Measurements from ENCODE around the gene SP100.
A peak's percentile ranks its signal among the peaks of the same experiment; 100 is the strongest.

SP100 gene

DNA sequence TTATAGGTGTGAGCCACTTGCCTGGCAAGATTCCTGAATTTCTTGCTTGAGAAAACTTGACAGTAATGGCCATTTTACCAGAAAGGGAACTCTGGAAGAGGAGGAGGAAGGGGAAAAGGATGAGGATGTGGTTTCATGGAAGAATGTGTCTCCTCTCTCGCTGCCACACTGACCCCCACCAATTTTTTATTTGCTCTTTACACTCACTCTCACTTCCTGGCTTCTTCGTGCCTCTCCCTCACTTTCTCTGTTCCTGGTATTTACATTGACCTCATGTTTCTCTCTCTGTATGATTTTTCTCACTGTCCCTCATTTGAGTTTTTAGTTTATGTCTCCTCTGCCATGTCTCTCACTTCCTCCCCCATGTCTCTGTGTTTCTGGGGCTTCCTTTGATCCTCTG is 162.1 kb downstream of the SP100 start:
- Histone ChIP-seq H3K79me1 (replicated peaks; ENCODE audit: low read length, poor library complexity, severe bottlenecking) (no peaks in the 10 kb centered on the region), H3K4me3 (ENCODE audit: insufficient read depth in 1 of 2, low read depth in 1 of 2, low read length in 2 of 2) (no peak overlapping the region), H3K14ac (ENCODE audit: low read length in 2 of 2) (no peak overlapping the region), H3K23ac (ENCODE audit: low read length in 2 of 2) (no peak overlapping the region), H2BK5ac (ENCODE audit: low read depth, low read length, poor library complexity, severe bottlenecking) (no peak overlapping the region), H4K91ac (ENCODE audit: low read length) (no peak overlapping the region), H3K18ac (ENCODE audit: low read depth in 1 of 2, low read length in 2 of 2) (no peak overlapping the region), H3K4ac (ENCODE audit: low read depth in 1 of 2, low read length in 2 of 2) (no peak overlapping the region), H3K27me3 (ENCODE audit: control insufficient read depth in 1 of 2, insufficient read depth in 1 of 2, low read length in 2 of 2) (peaks cover 0 to 18% of the 10 kb centered on the region in 2 experiments), H2BK120ac (ENCODE audit: low read depth, low read length) (no peak overlapping the region), H2AFZ (ENCODE audit: low read depth, low read length) (no peak overlapping the region), H4K8ac (ENCODE audit: low read length) (no peak overlapping the region), H3K27ac (ENCODE audit: low read length, poor library complexity, severe bottlenecking) (no peak overlapping the region), H3K36me3 (ENCODE audit: control insufficient read depth in 1 of 2, insufficient read depth in 2 of 2, low read depth in 1 of 2, low read length in 2 of 2) (no peaks in the 10 kb centered on the region), H3K4me1 (ENCODE audit: control insufficient read depth, insufficient read depth, low read depth, low read length) (no peaks in the 10 kb centered on the region), H3K9me3 (ENCODE audit: control insufficient read depth, low read length) (peaks cover 7% of the 10 kb centered on the region), H2BK15ac (ENCODE audit: low read depth, poor library complexity, severe bottlenecking) (no peak overlapping the region), H2AK5ac (ENCODE audit: low read length, severe bottlenecking) (no peak overlapping the region), H3K4me2 (ENCODE audit: low read length, poor library complexity, severe bottlenecking) (no peak overlapping the region), H2BK12ac (ENCODE audit: low read length in 2 of 2) (no peak overlapping the region), H3K9ac (ENCODE audit: low read length) (no peak overlapping the region)
- 26% methylated on average over 2 of the region's 2 CpGs for WGBS
- no peak for DNase-seq

DNA sequence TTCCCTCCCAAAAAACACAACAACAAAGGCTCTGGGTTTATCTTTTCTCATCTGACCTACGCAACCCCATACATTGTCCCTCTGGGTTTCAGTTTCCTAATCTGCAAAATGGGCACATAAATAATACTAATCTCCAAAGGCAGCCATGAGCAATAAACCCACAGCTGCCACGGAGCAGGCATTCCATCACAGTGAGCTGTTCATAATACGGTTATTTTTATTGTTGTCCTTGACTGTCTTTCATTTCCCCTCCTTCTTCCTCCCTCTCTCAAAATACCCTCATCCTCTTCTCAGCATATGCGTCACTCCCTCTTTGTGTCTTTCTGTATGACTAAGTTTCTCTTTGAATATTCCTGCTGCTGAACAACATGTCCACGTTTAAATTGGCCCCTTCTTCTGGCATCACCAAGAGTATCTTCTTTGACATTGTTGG is 166.9 kb downstream of the SP100 start:
- Histone ChIP-seq H2AFZ (ENCODE audit: low read depth, low read length) (no peak overlapping the region), H3K14ac (ENCODE audit: low read length in 2 of 2) (no peak overlapping the region), H2BK15ac (ENCODE audit: low read depth, poor library complexity, severe bottlenecking) (no peak overlapping the region), H3K4me3 (ENCODE audit: insufficient read depth in 1 of 2, low read depth in 1 of 2, low read length in 2 of 2) (no peak overlapping the region), H3K27ac (ENCODE audit: low read length, poor library complexity, severe bottlenecking) (no peak overlapping the region), H3K4me1 (ENCODE audit: control insufficient read depth, insufficient read depth, low read depth, low read length) (no peaks in the 10 kb centered on the region), H3K23ac (ENCODE audit: low read length in 2 of 2) (no peak overlapping the region), H2BK12ac (ENCODE audit: low read length in 2 of 2) (no peak overlapping the region), H4K91ac (ENCODE audit: low read length) (no peak overlapping the region), H3K18ac (ENCODE audit: low read depth in 1 of 2, low read length in 2 of 2) (no peak overlapping the region), H3K4ac (ENCODE audit: low read depth in 1 of 2, low read length in 2 of 2) (no peak overlapping the region), H3K9ac (ENCODE audit: low read length) (no peak overlapping the region), H3K9me3 (ENCODE audit: control insufficient read depth, low read length) (peaks cover 4% of the 10 kb centered on the region), H2BK120ac (ENCODE audit: low read depth, low read length) (no peak overlapping the region), H2AK5ac (ENCODE audit: low read length, severe bottlenecking) (no peak overlapping the region), H2BK5ac (ENCODE audit: low read depth, low read length, poor library complexity, severe bottlenecking) (no peak overlapping the region), H4K8ac (ENCODE audit: low read length) (no peak overlapping the region), H3K36me3 (ENCODE audit: control insufficient read depth in 1 of 2, insufficient read depth in 2 of 2, low read depth in 1 of 2, low read length in 2 of 2) (no peaks in the 10 kb centered on the region), H3K27me3 (ENCODE audit: control insufficient read depth in 1 of 2, insufficient read depth in 1 of 2, low read length in 2 of 2) (peaks cover 0 to 18% of the 10 kb centered on the region in 2 experiments), H3K79me1 (replicated peaks; ENCODE audit: low read length, poor library complexity, severe bottlenecking) (no peaks in the 10 kb centered on the region), H3K4me2 (ENCODE audit: low read length, poor library complexity, severe bottlenecking) (no peak overlapping the region)
- WGBS, result 77% methylated on average over 5 of the region's 5 CpGs
- DNase-seq, result no peak

DNA sequence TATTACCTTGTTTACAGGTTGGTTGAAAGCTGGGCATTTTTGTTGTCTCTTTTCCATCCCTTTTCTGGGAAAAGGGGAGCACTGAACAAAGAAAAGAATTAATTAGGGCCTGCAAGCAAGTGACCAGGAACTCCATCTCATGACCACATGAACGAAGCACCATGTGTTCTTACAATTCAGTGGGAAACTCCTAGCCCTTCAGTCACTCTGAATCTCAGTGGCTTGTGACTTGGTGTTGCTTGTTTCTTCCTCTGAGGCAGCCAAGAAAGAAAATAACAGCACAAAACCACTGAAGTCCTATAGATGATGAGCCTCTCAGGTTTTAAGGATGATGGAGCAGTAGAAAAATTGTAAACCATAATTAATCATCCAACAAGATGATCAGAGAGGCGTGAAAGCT is 167.6 kb downstream of the SP100 start:
- Histone ChIP-seq H3K4me2 (ENCODE audit: low read length, poor library complexity, severe bottlenecking) (no peak overlapping the region), H4K8ac (ENCODE audit: low read length) (no peak overlapping the region), H3K4me1 (ENCODE audit: control insufficient read depth, insufficient read depth, low read depth, low read length) (no peaks in the 10 kb centered on the region), H3K23ac (ENCODE audit: low read length in 2 of 2) (no peak overlapping the region), H3K9ac (ENCODE audit: low read length) (no peak overlapping the region), H3K18ac (ENCODE audit: low read depth in 1 of 2, low read length in 2 of 2) (no peak overlapping the region), H2BK15ac (ENCODE audit: low read depth, poor library complexity, severe bottlenecking) (no peak overlapping the region), H4K91ac (ENCODE audit: low read length) (no peak overlapping the region), H3K27me3 (ENCODE audit: control insufficient read depth in 1 of 2, insufficient read depth in 1 of 2, low read length in 2 of 2) (peaks cover 0 to 15% of the 10 kb centered on the region in 2 experiments), H3K14ac (ENCODE audit: low read length in 2 of 2) (no peak overlapping the region), H2BK12ac (ENCODE audit: low read length in 2 of 2) (no peak overlapping the region), H3K4ac (ENCODE audit: low read depth in 1 of 2, low read length in 2 of 2) (no peak overlapping the region), H3K36me3 (ENCODE audit: control insufficient read depth in 1 of 2, insufficient read depth in 2 of 2, low read depth in 1 of 2, low read length in 2 of 2) (no peaks in the 10 kb centered on the region), H2BK120ac (ENCODE audit: low read depth, low read length) (no peak overlapping the region), H3K4me3 (ENCODE audit: insufficient read depth in 1 of 2, low read depth in 1 of 2, low read length in 2 of 2) (no peak overlapping the region), H3K79me1 (replicated peaks; ENCODE audit: low read length, poor library complexity, severe bottlenecking) (no peaks in the 10 kb centered on the region), H2BK5ac (ENCODE audit: low read depth, low read length, poor library complexity, severe bottlenecking) (no peak overlapping the region), H2AFZ (ENCODE audit: low read depth, low read length) (no peak overlapping the region), H2AK5ac (ENCODE audit: low read length, severe bottlenecking) (no peak overlapping the region), H3K27ac (ENCODE audit: low read length, poor library complexity, severe bottlenecking) (no peak overlapping the region), H3K9me3 (ENCODE audit: control insufficient read depth, low read length) (peaks cover 4% of the 10 kb centered on the region)
- DNase-seq, result no peak
- WGBS, result 83% methylated on average over 2 of the region's 2 CpGs

DNA sequence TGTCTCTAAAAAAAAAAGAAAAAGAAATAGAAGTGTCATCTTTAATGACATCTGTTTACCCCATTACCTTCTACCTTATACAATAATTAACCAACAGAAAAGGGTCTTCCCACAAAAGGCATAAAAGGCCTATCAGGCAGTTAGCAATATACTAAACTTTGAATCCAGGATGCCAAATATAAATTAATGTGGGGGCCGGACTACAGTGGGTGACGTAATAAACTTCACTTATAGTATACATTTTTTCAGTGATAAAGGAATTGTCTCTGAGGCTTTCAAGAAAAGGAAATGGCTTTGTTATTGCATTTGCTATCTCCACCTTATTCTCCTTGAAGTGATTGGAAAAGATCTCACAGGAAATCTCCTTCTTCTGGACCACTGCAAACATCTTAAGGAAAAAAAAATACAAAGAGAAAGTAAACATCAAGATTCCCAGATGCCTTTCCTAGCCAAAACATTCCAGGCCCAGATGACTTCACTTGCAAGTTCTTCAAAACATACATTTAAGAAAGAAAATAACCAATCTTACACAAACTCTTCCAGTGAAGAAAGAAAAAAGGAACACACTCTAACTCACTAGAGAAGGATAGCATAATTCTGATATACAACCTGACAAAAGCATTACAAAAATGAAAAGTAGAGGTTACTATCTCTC is 170.5 kb downstream of the SP100 start:
- WGBS, result no CpG with 5 or more reads among the region's 2 CpGs
- Histone ChIP-seq H3K79me1 (replicated peaks; ENCODE audit: low read length, poor library complexity, severe bottlenecking) (no peaks in the 10 kb centered on the region), H2AFZ (ENCODE audit: low read depth, low read length) (no peak overlapping the region), H3K4ac (ENCODE audit: low read depth in 1 of 2, low read length in 2 of 2) (no peak overlapping the region), H3K4me2 (ENCODE audit: low read length, poor library complexity, severe bottlenecking) (no peak overlapping the region), H4K8ac (ENCODE audit: low read length) (no peak overlapping the region), H3K27me3 (ENCODE audit: control insufficient read depth in 1 of 2, insufficient read depth in 1 of 2, low read length in 2 of 2) (no peaks in the 10 kb centered on the region), H3K14ac (ENCODE audit: low read length in 2 of 2) (no peak overlapping the region), H2BK5ac (ENCODE audit: low read depth, low read length, poor library complexity, severe bottlenecking) (no peak overlapping the region), H2BK120ac (ENCODE audit: low read depth, low read length) (no peak overlapping the region), H3K4me3 (ENCODE audit: insufficient read depth in 1 of 2, low read depth in 1 of 2, low read length in 2 of 2) (no peak overlapping the region), H3K36me3 (ENCODE audit: control insufficient read depth in 1 of 2, insufficient read depth in 2 of 2, low read depth in 1 of 2, low read length in 2 of 2) (no peaks in the 10 kb centered on the region), H3K9ac (ENCODE audit: low read length) (no peak overlapping the region), H3K23ac (ENCODE audit: low read length in 2 of 2) (no peak overlapping the region), H2BK15ac (ENCODE audit: low read depth, poor library complexity, severe bottlenecking) (no peak overlapping the region), H2BK12ac (ENCODE audit: low read length in 2 of 2) (no peak overlapping the region), H4K91ac (ENCODE audit: low read length) (no peak overlapping the region), H2AK5ac (ENCODE audit: low read length, severe bottlenecking) (no peak overlapping the region), H3K27ac (ENCODE audit: low read length, poor library complexity, severe bottlenecking) (no peak overlapping the region), H3K4me1 (ENCODE audit: control insufficient read depth, insufficient read depth, low read depth, low read length) (no peaks in the 10 kb centered on the region), H3K9me3 (ENCODE audit: control insufficient read depth, low read length) (peaks cover 4% of the 10 kb centered on the region), H3K18ac (ENCODE audit: low read depth in 1 of 2, low read length in 2 of 2) (no peak overlapping the region)
- peak; percentile 18 for DNase-seq

Measured in mesenchymal stem cell (in vitro differentiated cells and primary cell).